22Rv1 (cell line): ENCODE results near the gene CFAP99.

Experiments
- H3K27ac ChIP-seq: fragments of 450-650 bp; 2 replicates; pipeline ENCODE4 v1.5.1; 2017
- ZFX ChIP-seq: fragments of 450-650 bp; IDR thresholded peaks from 2 replicates; pipeline ENCODE4 v1.6.1; 2017; ENCODE audit warnings: antibody characterized with exemption, borderline replicate concordance
- TF ChIP-seq, protein P1 (sequence below): fragments of 450-650 bp; IDR thresholded peaks from 2 replicates; pipeline ENCODE4 v1.5.1; 2017; ENCODE audit warnings: mild to moderate bottlenecking

Gene CFAP99

GRCh38 chr4:2451821-2452785 is 33.3 kb downstream of the CFAP99 start:
- TF ChIP-seq, protein P1, sequence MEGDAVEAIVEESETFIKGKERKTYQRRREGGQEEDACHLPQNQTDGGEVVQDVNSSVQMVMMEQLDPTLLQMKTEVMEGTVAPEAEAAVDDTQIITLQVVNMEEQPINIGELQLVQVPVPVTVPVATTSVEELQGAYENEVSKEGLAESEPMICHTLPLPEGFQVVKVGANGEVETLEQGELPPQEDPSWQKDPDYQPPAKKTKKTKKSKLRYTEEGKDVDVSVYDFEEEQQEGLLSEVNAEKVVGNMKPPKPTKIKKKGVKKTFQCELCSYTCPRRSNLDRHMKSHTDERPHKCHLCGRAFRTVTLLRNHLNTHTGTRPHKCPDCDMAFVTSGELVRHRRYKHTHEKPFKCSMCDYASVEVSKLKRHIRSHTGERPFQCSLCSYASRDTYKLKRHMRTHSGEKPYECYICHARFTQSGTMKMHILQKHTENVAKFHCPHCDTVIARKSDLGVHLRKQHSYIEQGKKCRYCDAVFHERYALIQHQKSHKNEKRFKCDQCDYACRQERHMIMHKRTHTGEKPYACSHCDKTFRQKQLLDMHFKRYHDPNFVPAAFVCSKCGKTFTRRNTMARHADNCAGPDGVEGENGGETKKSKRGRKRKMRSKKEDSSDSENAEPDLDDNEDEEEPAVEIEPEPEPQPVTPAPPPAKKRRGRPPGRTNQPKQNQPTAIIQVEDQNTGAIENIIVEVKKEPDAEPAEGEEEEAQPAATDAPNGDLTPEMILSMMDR, result no peak
- TF ChIP-seq ZFX, result no peak
- H3K27ac ChIP-seq, result no peak overlapping the region

- no peak overlapping the region for H3K27ac ChIP-seq
- TF ChIP-seq, protein P1, result no peak
- no peak for TF ChIP-seq ZFX
These were observed 38.9 kb downstream of the CFAP99 start for GRCh38 chr4:2457481-2458295.

GRCh38 chr4:2458546-2459491 is 40.1 kb downstream of the CFAP99 start:
- H3K27ac ChIP-seq, result no peak overlapping the region
- no peak for TF ChIP-seq ZFX
- TF ChIP-seq, protein P1, result no peak

- H3K27ac ChIP-seq, result no peak overlapping the region
- TF ChIP-seq ZFX, result no peak
- TF ChIP-seq, protein P1, result no peak
These were observed 41.0 kb downstream of the CFAP99 start for GRCh38 chr4:2459589-2460349.

GRCh38 chr4:2461246-2461960 is 42.6 kb downstream of the CFAP99 start:
- TF ChIP-seq, protein P1, result no peak
- no peak for TF ChIP-seq ZFX
- H3K27ac ChIP-seq, result no peak overlapping the region
